ENCODE data around the gene MLH3.

- TF ChIP-seq CTCF (optimal IDR thresholded peaks at IDR 0.05 in 1 of 3, IDR thresholded peaks at IDR 0.05 in 1 of 3, conservative IDR thresholded peaks at IDR 0.05 in 1 of 3; ENCODE audit: extremely low read depth in 1 of 3, insufficient read depth in 2 of 3, low read length in 3 of 3) (no peak), EZH2 (IDR thresholded peaks at IDR 0.05; ENCODE audit: low read length) (no peak)
Measured at GRCh38 chr14:75094896-75095295, 43.6 kb upstream of the MLH3 start.

Data from keratinocyte (primary cell).